HG02610 (cell line): ENCODE data around the gene ODF2L.
"Not testable (repeated sequence)": the region's sequence is repeated elsewhere in the genome, so short reads cannot be mapped to it uniquely, and the experiment has no call there.

Experiments
- ATAC-seq: cut with Tn5 transposase; IDR thresholded peaks from one replicate; pipeline ENCODE4 v1.9.1; 2021; ENCODE audit warnings: mild to moderate bottlenecking, moderate library complexity; ENCODE audit not compliant: unreplicated experiment

The ODF2L gene

GRCh38 chr1:86387916-86388627, 8.1 kb downstream of the ODF2L start:
- ATAC-seq, result no peak

DNA sequence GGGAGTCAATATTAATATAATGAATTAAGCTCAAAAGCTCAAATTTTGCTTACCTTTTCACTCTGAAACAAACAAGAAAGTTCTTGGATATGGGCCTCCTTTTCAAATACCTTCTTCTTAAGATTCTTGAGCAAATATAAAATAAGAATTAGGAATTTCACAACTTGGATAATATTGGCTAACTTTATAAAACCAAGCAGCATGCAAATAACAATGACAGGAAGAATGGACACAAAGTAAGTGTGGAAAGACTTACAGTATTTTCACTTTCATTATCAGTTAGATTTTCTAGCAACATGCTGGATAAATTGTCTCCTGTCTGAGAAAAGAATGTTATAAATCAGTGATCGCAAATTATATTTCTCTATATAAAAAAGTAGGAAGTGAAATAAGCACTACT, 13.2 kb downstream of the ODF2L start:
- ATAC-seq, result peak; percentile 63

GRCh38 chr1:86381223-86381622, 14.9 kb downstream of the ODF2L start:
- ATAC-seq, result no peak

GRCh38 chr1:86380257-86380861, 15.8 kb downstream of the ODF2L start:
- ATAC-seq, result peak; percentile 72

DNA sequence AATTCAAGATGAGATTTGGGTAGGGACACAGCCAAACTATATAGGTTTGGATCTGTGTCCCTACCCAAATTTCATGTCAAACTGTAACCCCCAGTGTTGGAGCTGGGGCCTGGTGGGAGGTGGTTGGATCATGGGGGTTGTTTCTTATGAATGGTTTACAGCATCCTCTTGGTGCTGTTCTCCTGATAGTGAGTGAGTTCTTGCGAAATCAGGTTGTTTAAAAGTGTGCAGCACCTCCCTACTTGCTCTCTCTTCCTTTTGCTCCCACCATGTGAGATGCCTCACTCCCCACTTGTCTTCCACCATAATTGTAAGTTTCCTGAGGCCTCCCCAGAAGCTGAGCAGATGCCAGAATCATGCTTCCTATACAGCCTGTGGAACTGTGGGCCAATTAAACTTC, 17.3 kb downstream of the ODF2L start:
- ATAC-seq, result no peak

GRCh38 chr1:86377341-86377740, 18.8 kb downstream of the ODF2L start:
- ATAC-seq, result no peak

DNA sequence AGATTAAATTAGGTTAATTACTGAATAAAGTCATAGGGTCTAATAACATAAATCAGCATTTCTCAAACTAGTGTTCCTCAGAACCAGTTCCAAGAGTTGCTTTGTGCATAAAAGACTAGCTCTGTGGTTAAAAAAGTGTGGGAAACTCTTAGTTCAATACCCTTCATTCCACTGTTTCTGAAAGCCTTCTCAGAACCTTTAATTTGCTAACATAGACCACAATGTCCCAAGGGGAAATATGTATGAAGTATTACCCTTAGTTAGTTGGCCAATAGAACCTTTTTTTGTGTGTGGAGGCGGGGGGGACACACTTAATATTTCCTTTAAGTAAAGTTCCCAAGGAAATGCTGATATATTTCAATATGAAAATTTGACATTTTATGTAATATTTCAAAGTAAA, 20.4 kb downstream of the ODF2L start:
- no peak for ATAC-seq

DNA sequence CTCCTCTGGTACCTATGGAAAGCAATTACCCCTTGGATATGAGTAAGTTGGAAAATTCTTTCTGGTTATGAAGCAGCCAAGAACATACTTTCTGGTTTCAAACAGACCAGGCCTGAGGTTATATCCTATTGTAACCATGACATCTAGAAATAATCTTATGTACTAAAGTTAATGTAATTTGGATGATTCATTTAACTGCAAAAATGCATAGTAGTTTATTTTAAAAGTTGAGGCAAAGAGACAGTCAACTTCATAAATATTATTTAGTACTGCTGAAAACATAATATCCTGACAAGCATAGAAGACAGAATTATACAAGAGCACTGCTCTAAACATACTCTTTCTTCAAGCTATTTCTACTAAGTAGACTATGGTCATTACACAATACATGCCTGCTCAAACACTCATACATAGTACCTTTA, 25.5 kb downstream of the ODF2L start:
- ATAC-seq, result peak; percentile 28

DNA sequence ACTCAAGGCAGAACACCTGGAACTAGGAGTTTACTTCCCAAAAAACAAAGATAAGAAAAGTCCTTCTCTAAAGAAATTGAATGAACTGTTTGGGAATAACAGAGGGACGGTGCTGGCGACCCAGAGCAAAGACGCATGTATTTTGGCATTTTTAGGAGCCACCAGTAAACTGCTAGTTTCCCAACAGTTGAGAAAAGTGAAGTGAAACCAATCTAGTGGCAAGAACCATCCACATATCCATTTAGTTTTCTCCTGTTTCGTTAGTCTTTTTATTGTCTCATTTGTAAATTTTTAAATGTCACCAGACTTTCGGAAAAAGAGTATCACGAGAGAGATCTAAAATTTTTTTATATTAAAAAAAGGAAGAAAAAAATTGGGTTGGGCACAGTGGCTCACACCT, 30.2 kb downstream of the ODF2L start:
- no peak for ATAC-seq

DNA sequence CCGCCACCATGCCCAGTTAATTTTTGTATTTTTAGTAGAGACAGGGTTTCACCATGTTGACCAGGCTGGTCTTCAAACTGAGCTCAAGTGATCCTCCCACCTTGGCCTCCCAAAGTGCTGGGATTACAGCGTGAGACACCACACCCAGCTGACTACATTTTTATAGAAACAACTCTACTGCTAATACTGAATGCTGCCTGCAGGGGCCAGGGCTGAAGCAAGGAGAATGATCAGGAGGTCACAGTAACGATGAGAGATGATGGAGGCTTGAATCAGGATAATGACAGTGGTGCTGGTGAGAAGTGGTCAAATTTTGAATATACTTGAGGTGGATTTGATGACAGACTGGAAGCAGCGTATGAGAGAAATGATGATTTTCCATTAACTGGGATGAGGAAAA, 33.3 kb downstream of the ODF2L start:
- no peak for ATAC-seq

GRCh38 chr1:86357796-86358195, 38.3 kb downstream of the ODF2L start:
- no peak for ATAC-seq

GRCh38 chr1:86356247-86356646, 39.9 kb downstream of the ODF2L start:
- ATAC-seq, result no peak

DNA sequence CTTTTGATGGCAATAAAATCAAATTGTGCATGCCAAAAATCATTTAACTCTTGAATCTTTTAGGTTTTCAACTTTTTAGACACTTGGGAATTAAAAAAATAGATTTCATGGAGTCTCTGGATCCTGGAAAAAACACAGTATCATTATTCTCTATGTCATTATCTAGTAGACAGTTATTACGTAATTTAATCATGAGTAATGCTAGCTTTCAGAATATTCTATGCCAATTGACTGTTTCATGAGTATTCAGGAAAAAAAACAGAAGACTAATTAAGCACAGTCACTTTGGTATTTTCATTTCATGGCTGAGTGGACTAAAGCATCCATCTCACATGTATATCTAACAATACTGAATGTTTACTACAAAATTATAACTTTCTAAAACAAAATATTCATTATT, 44.0 kb downstream of the ODF2L start:
- no peak for ATAC-seq

- not testable (repeated sequence) for ATAC-seq
These were observed 45.9 kb downstream of the ODF2L start for GRCh38 chr1:86350230-86350629.

GRCh38 chr1:86346388-86346787, 49.7 kb downstream of the ODF2L start:
- ATAC-seq, result no peak

- no peak for ATAC-seq
These were observed 51.1 kb downstream of the ODF2L start for GRCh38 chr1:86345042-86345441.

GRCh38 chr1:86339906-86340305, 56.2 kb downstream of the ODF2L start:
- no peak for ATAC-seq

- no peak for ATAC-seq
These were observed 56.9 kb downstream of the ODF2L start for GRCh38 chr1:86339014-86339812.

GRCh38 chr1:86335916-86336315, 60.2 kb downstream of the ODF2L start:
- no peak for ATAC-seq

DNA sequence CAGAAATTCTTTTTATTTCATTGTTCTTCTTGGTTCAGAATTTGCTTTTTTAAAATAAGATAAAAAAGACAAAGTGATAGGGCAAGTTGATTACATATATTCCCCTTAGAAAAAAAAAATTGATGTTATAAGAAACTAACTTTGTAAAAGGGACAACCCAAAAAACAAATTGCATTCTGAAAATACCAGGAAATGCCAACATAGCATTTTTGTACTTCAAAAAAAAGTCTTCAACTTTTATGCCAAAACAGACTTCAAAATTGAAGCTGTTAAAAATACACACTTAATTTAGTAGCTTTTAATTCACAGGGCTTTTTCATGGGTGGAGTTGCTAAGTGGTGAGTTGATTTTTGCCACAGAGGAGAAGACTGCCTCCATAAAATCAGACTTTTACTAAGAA, 70.9 kb downstream of the ODF2L start:
- no peak for ATAC-seq

DNA sequence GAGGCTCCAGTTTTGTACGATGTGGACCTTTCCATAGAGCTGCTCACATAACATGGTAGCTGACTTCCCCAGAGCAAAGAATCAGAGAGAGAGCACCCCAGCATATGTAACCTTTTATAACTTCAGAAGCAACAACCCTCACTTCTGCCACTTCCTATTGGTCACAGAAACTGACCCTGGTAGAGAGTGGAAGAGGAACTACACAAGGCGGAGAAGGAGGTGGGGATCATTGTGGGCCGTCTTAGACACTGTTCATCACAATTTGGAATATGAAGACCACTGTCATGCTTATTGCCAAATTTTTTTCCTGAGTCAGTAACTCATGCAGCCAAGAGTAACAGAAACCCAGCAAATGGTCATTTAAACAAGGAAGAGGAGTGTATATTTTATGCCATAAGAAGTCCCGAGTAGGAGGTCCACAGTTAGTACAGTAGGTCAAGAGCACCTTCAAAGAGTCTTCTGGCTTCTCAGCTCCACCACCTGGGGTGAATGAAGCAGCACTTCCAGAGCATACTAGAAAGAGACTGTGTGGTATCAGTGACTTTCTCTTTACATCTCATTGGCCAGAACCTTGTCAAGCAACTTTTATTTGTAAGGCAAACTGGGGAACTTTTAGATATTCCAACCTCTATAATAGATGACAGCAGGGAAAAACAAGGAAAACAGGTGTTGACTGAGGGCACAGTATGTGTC, 71.8 kb downstream of the ODF2L start:
- ATAC-seq, result no peak
